Activated B cell treated with CpG ODN at 0.5 μM for 24 hours (primary cell): ENCODE measurements around the gene TGFB2. TPM values are rescaled to one million over a fixed set of nuclear protein-coding genes. Genes with fewer than 3 reads are reported as not detected.

ENCODE experiments used
- ATAC-seq: fragments of 200-7000 bp; cut with Tn5 transposase; one replicate; pipeline ENCODE4 v1.10.0; 2021; ENCODE audit warnings: low read depth, mild to moderate bottlenecking, moderate library complexity
- CTCF ChIA-PET: fragments of 350-600 bp; sonication (Branson Sonifier 250); formaldehyde crosslinking; loops from one replicate; lab custom pipeline; 2021; ENCODE audit warnings: antibody characterized with exemption; lab: Charles Lee
- POLR2A ChIA-PET: fragments of 350-600 bp; sonication (Branson Sonifier 250); formaldehyde crosslinking; loops from one replicate; lab custom pipeline; 2021; ENCODE audit warnings: antibody characterized with exemption; lab: Charles Lee
- DNase-seq: peaks from one replicate; pipeline ENCODE4 v3.0.0; 2022
- H3K27ac Mint-ChIP-seq: one replicate; pipeline ENCODE4 v1.8.0; 2020; ENCODE audit warnings: mixed read lengths
- H3K27me3 Mint-ChIP-seq: one replicate; pipeline ENCODE4 v1.8.0; 2021; ENCODE audit warnings: mixed read lengths
- H3K36me3 Mint-ChIP-seq: one replicate; pipeline ENCODE4 v1.8.0; 2021; ENCODE audit warnings: low read depth, mixed read lengths
- H3K4me1 Mint-ChIP-seq: one replicate; pipeline ENCODE4 v1.8.0; 2021; ENCODE audit warnings: mixed read lengths
- H3K4me3 Mint-ChIP-seq: one replicate; pipeline ENCODE4 v1.8.0; 2020; ENCODE audit warnings: mild to moderate bottlenecking, mixed read lengths
- H3K9me3 Mint-ChIP-seq: one replicate; pipeline ENCODE4 v1.8.0; 2020; ENCODE audit warnings: mixed read lengths
- CTCF ChIP-seq: fragments of 200-600 bp; IDR thresholded peaks from one replicate; pipeline ENCODE4 v1.8.0; 2022; ENCODE audit warnings: antibody characterized with exemption, mild to moderate bottlenecking
- intact Hi-C: fragments of 100-400 bp; cut with micrococcal nuclease; formaldehyde crosslinking; loops from one replicate; pipeline ENCODE4 v1.15.1; 2024
- total RNA-seq: library from RNA; stranded (reverse); gene quantifications from 2 replicates; pipeline ENCODE4 v1.2.3, GENCODE V29; 2022

TGFB2 gene
- total RNA-seq, 1 donor from 2014 or later, result 1.6 TPM

DNA sequence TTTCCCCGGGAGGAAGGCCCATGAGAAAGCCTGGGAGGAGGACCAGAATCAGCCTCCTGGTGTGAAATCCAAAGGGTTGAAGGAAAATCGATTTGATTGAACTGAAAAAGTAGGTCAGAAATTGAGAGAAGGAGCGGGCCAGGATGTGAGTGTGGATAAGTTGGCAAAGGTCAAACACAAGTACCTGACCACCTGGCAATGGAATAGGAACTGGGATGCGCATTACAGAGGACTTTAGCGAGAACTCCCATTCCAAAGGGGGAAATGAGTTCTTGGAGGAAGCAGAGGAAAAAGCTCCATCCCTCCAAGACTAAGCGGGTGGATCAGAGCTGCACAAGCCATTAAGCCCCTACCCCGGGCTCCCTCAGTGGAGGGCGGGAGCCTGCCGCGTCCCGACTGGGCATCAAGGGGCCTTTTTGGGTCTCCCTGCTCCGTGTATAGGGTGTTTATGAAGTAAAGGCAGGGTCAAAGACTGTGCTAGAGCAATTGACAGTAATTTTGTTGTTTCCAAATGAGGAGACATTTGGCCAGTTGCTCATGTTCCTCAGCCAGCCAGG, 56.4 kb downstream of the TGFB2 start:
- CTCF ChIA-PET, result no interaction called here
- Mint-ChIP-seq H3K27me3 (no peaks in the 10 kb centered on the region), H3K27ac (no peak overlapping the region), H3K4me3 (no peak overlapping the region), H3K9me3 (no peaks in the 10 kb centered on the region), H3K36me3 (no peaks in the 10 kb centered on the region), H3K4me1 (no peaks in the 10 kb centered on the region)
- no peak for ATAC-seq
- intact Hi-C loops, result no loop called here
- no peak for DNase-seq
- no peak for TF ChIP-seq CTCF
- POLR2A ChIA-PET, result no interaction called here

GRCh38 chr1:218401998-218402785, 57.1 kb downstream of the TGFB2 start:
- no peak for DNase-seq
- Mint-ChIP-seq H3K27me3 (no peaks in the 10 kb centered on the region), H3K9me3 (no peaks in the 10 kb centered on the region), H3K36me3 (no peaks in the 10 kb centered on the region), H3K4me3 (no peak overlapping the region), H3K4me1 (no peaks in the 10 kb centered on the region), H3K27ac (no peak overlapping the region)
- ChIA-PET POLR2A (no interaction called here), CTCF (interaction anchor here (0.7 kb wide), 1 partner anchor 25 kb away, joined by 3 read pairs; no protein-coding TSS in a partner anchor)
- TF ChIP-seq CTCF, result no peak
- no peak for ATAC-seq
- intact Hi-C loops, result no loop called here

GRCh38 chr1:218402786-218403120, 57.6 kb downstream of the TGFB2 start:
- no peak overlapping the region for H3K27ac Mint-ChIP-seq
- H3K9me3 Mint-ChIP-seq, result no peaks in the 10 kb centered on the region
- H3K4me3 Mint-ChIP-seq, result no peak overlapping the region
- H3K4me1 Mint-ChIP-seq, result no peaks in the 10 kb centered on the region
- intact Hi-C loops, result no loop called here
- DNase-seq, result no peak
- ATAC-seq, result no peak
- H3K27me3 Mint-ChIP-seq, result no peaks in the 10 kb centered on the region
- no peak for TF ChIP-seq CTCF
- ChIA-PET CTCF (no interaction called here), POLR2A (no interaction called here)
- H3K36me3 Mint-ChIP-seq, result no peaks in the 10 kb centered on the region

DNA sequence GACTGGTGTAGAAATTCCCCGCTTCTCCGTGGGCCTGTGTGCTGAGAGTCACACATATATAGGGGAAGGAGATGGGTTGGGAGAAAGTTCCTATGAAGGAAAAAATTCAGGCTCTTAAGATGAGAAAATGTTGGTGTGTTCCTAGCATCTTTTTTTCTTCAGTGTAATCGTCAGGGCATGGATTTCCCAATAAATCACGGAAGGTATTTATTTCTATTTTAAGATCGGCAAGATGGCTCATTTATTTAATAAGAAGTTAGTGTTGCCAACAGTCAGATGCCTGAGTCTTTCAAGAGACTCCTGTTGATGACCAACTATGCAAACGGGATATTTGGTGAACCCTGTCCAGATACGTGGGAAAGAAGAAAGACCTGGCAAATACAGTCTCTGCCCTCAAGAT, 58.2 kb downstream of the TGFB2 start:
- Mint-ChIP-seq H3K27ac (no peak overlapping the region), H3K9me3 (no peaks in the 10 kb centered on the region), H3K36me3 (no peaks in the 10 kb centered on the region), H3K27me3 (no peaks in the 10 kb centered on the region), H3K4me3 (no peak overlapping the region), H3K4me1 (no peaks in the 10 kb centered on the region)
- TF ChIP-seq CTCF, result no peak
- ATAC-seq, result no peak
- CTCF ChIA-PET, result no interaction called here
- intact Hi-C loops, result no loop called here
- POLR2A ChIA-PET, result no interaction called here
- DNase-seq, result no peak

GRCh38 chr1:218407630-218408029, 62.5 kb downstream of the TGFB2 start:
- no peak for ATAC-seq

More at GRCh38 chr1:218407630-218408029, 62.5 kb downstream of the TGFB2 start:
- no peak for DNase-seq
- ChIA-PET POLR2A (no interaction called here), CTCF (no interaction called here)
- no peak for TF ChIP-seq CTCF
- Mint-ChIP-seq H3K36me3 (no peaks in the 10 kb centered on the region), H3K9me3 (no peaks in the 10 kb centered on the region), H3K27ac (no peak overlapping the region), H3K27me3 (no peaks in the 10 kb centered on the region), H3K4me1 (no peaks in the 10 kb centered on the region), H3K4me3 (no peak overlapping the region)
- intact Hi-C loops, result no loop called here
